Spleen (tissue), 11 donors: ENCODE data around the gene EFCC1. TPM values are rescaled to one million over a fixed set of nuclear protein-coding genes. Genes with fewer than 3 reads are reported as not detected.

Source experiments
- DNase-seq: peaks from one replicate; pipeline ENCODE4 v3.0.0-alpha.2; 2020
- H3K27ac ChIP-seq, 8 donors: fragments of 200-600 bp; sonication (generic) in 7 of 8; 1 replicate in 4 of 8; 2 replicates in 4 of 8; pipeline versions ENCODE4 v1.5.0 to v1.8.0; 2016 to 2021; ENCODE audit warnings: inconsistent platforms in 4 of 8, mild to moderate bottlenecking in 4 of 8, moderate library complexity in 1 of 8
- H3K27me3 ChIP-seq, 7 donors: fragments of 200-600 bp; sonication (generic) in 6 of 7; replicated peaks in 1 of 7; 1 replicate in 4 of 7; 2 replicates in 3 of 7; pipeline versions ENCODE4 v1.5.0 to v1.8.0; 2016 to 2021; ENCODE audit warnings: inconsistent platforms in 3 of 7, mild to moderate bottlenecking in 1 of 7
- H3K36me3 ChIP-seq, 6 donors: fragments of 200-600 bp; sonication (generic) in 5 of 6; 1 replicate in 4 of 6; 2 replicates in 2 of 6; pipeline versions ENCODE4 v1.5.0 to v1.8.0; 2016 to 2021; ENCODE audit warnings: inconsistent platforms in 2 of 6
- H3K4me1 ChIP-seq, 6 donors: fragments of 200-600 bp; sonication (generic) in 5 of 6; 1 replicate in 3 of 6; 2 replicates in 3 of 6; pipeline versions ENCODE4 v1.5.0 to v1.8.0; 2016 to 2021; ENCODE audit warnings: inconsistent platforms in 3 of 6
- H3K4me3 ChIP-seq, 8 donors: fragments of 200-600 bp; sonication (generic) in 7 of 8; 1 replicate in 4 of 8; 2 replicates in 4 of 8; pipeline versions ENCODE4 v1.5.0 to v1.8.0; 2016 to 2021; ENCODE audit warnings: inconsistent platforms in 4 of 8, mild to moderate bottlenecking in 4 of 8, moderate library complexity in 2 of 8
- H3K9me3 ChIP-seq, 8 donors: fragments of 200-600 bp; sonication (generic) in 7 of 8; 1 replicate in 4 of 8; 2 replicates in 4 of 8; pipeline versions ENCODE4 v1.5.0 to v1.8.0; 2016 to 2021; ENCODE audit warnings: inconsistent platforms in 4 of 8
- CTCF ChIP-seq, 11 experiments: fragments of 200-600 bp in 7 of 11; fragments of 450-650 bp in 4 of 11; sonication (generic) in 4 of 11; IDR thresholded peaks in 8 of 11; conservative IDR thresholded peaks in 3 of 11; 1 replicate in 7 of 11; 2 replicates in 4 of 11; pipeline versions ENCODE4 v1.4.0 to v1.8.0; 2016 to 2021; ENCODE audit warnings: antibody characterized with exemption in 11 of 11, inconsistent platforms in 4 of 11, mild to moderate bottlenecking in 1 of 11
- POLR2A ChIP-seq, 3 donors: fragments of 450-650 bp; IDR thresholded peaks; one replicate each; pipeline ENCODE4 v1.5.1; 2017; ENCODE audit warnings: antibody characterized with exemption in 3 of 3, mild to moderate bottlenecking in 1 of 3
- POLR2AphosphoS5 ChIP-seq, 3 donors: sonication (generic); formaldehyde crosslinking; IDR thresholded peaks; one replicate each; pipeline ENCODE4 v1.5.1; 2017; ENCODE audit warnings: antibody characterized with exemption in 3 of 3
- WGBS, 5 donors: extraction: QIAGEN DNeasy Blood & Tissue Kit in 3 of 5; methylation state at CpG; one replicate each; pipeline versions ENCODE4 v1.1.5 to v1.1.7; 2013 to 2018; 5-methylcytosine and 5-hydroxymethylcytosine counted together
- intact Hi-C: fragments of 100-400 bp; cut with DNase I; formaldehyde crosslinking; loops from one replicate; pipeline ENCODE4 v1.15.0; 2023; ENCODE audit warnings: low total_unique reads
- polyA plus RNA-seq, 3 donors: library from polyadenylated mRNA; stranded (reverse); fragments of 200-250 nt; gene quantifications; one replicate each; pipeline ENCODE4 v1.2.1, GENCODE V29; 2013
- total RNA-seq, 7 donors: library from RNA; depleted of rRNA in 3 of 7; stranded (reverse); fragments of >200 nt in 3 of 7; fragmentation: NEBNext Ultra II Directional in 4 of 7; extraction: Animal tissue kit (Norgen Biotek cat#: 25700) in 4 of 7; gene quantifications; one replicate each; pipeline versions ENCODE4 v1.1.0 to v1.2.1, GENCODE V29; 2016 to 2021
- donor health status: healthy with polysubstance abuse.
- donor health status: DM: no; HTN: no; CAD: no; lungs with moderate emphysema.
- donor health status: DM: no; HTN: no; CAD: no.
- donor health status: Bipolar disorder and iron deficiency.
- donor health status: healthy.
- donor health status: DM: no; HTN: no; CAD: no.
- donor health status: DM: yes; HTN: yes; CAD: no.

EFCC1 gene
- total and polyA plus RNA-seq, 10 donors, result 2.0 to 11.2 (median 8.1) TPM

- intact Hi-C loops, result no loop called here
- Histone ChIP-seq H3K4me3 (no peak overlapping the region), H3K4me1 (peaks cover 15 to 66% (median 34%) of the 10 kb centered on the region in 6 donors), H3K36me3 (no peaks in the 10 kb centered on the region), H3K27ac (peak overlapping the region in 3 of 8 donors; percentile 68 to 86 (median 78)), H3K27me3 (peaks cover 0 to 8% (median 0%) of the 10 kb centered on the region in 7 donors), H3K9me3 (no peaks in the 10 kb centered on the region)
- TF ChIP-seq POLR2A (IDR thresholded peaks at IDR 0.05) (no peak), CTCF (IDR thresholded peaks at IDR 0.05 in 8 of 11, conservative IDR thresholded peaks at IDR 0.05 in 3 of 11) (no peak), POLR2AphosphoS5 (IDR thresholded peaks at IDR 0.05) (no peak)
- WGBS, 5 donors, result 84 to 96% (median 91%) methylated on average over 2 of the region's 2 CpGs
- no peak for DNase-seq
These were observed 8.2 kb downstream of the EFCC1 start for GRCh38 chr3:129009266-129009665.

GRCh38 chr3:129010310-129010956 is 9.3 kb downstream of the EFCC1 start:
- H3K4me3 ChIP-seq, result no peak overlapping the region
- intact Hi-C loops, result no loop called here
- DNase-seq, result no peak
- TF ChIP-seq CTCF (IDR thresholded peaks at IDR 0.05 in 8 of 11, conservative IDR thresholded peaks at IDR 0.05 in 3 of 11) (no peak), POLR2AphosphoS5 (IDR thresholded peaks at IDR 0.05) (peak in 1 of 3 donors; percentile 48)
- no peaks in the 10 kb centered on the region for H3K27me3 ChIP-seq
- peak overlapping the region; percentile 19 to 86 (median 64) for H3K27ac ChIP-seq
- H3K4me1 ChIP-seq, result peaks cover 10 to 67% (median 32%) of the 10 kb centered on the region in 6 donors
- 55 to 76% (median 57%) methylated on average over 7 to 9 of the region's 9 CpGs for WGBS, 5 donors
- no peaks in the 10 kb centered on the region for H3K36me3 ChIP-seq
- no peaks in the 10 kb centered on the region for H3K9me3 ChIP-seq

- 92 to 98% (median 97%) methylated on average over 3 of the region's 3 CpGs for WGBS, 5 donors
- TF ChIP-seq CTCF (IDR thresholded peaks at IDR 0.05 in 8 of 11, conservative IDR thresholded peaks at IDR 0.05 in 3 of 11), result no peak
- TF ChIP-seq POLR2AphosphoS5 (IDR thresholded peaks at IDR 0.05), result no peak
- H3K27ac ChIP-seq, result peak overlapping the region in 5 of 8 donors; percentile 82 to 91 (median 86)
- H3K36me3 ChIP-seq, result no peaks in the 10 kb centered on the region
- peaks cover 13 to 68% (median 45%) of the 10 kb centered on the region in 6 donors for H3K4me1 ChIP-seq
- no peaks in the 10 kb centered on the region for H3K9me3 ChIP-seq
- no peaks in the 10 kb centered on the region for H3K27me3 ChIP-seq
- H3K4me3 ChIP-seq, result no peak overlapping the region
- DNase-seq, result no peak
- intact Hi-C loops, result no loop called here
These were observed 12.4 kb downstream of the EFCC1 start for GRCh38 chr3:129013491-129013891.

DNA sequence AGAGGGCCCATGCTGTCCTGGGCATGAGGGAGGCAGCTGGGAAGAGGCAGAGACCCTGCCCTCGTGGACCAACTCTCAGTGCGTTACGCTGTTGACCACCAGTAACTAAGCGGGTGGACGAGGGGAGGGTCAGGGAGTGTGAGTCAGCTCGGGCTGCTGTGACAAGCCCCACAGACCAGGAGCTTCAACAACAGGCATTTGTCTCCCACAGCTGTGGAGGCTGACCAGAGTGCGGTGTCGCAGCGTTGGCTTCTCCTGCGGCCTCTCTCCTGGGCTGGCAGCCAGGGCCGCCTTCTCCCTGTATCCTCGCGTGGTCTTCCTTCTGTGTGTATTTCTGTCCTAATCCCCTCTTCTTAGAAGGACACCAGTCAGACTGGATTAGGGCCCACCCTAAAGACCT is 13.0 kb downstream of the EFCC1 start:
- Histone ChIP-seq H3K9me3 (no peaks in the 10 kb centered on the region), H3K27ac (peak overlapping the region; percentile 46 to 91 (median 84)), H3K4me3 (no peak overlapping the region), H3K4me1 (peaks cover 13 to 72% (median 49%) of the 10 kb centered on the region in 6 donors), H3K27me3 (no peaks in the 10 kb centered on the region), H3K36me3 (no peaks in the 10 kb centered on the region)
- no peak for DNase-seq
- WGBS, 5 donors, result 83 to 91% (median 88%) methylated on average over 13 of the region's 13 CpGs
- TF ChIP-seq CTCF (IDR thresholded peaks at IDR 0.05 in 8 of 11, conservative IDR thresholded peaks at IDR 0.05 in 3 of 11), result no peak
- TF ChIP-seq POLR2A (IDR thresholded peaks at IDR 0.05), result no peak
- no peak for TF ChIP-seq POLR2AphosphoS5 (IDR thresholded peaks at IDR 0.05)
- intact Hi-C loops, result no loop called here
